Stomach smooth muscle (tissue), 2 donors: ENCODE results near the gene DNAH14.
"Not testable (repeated sequence)": the region's sequence is repeated elsewhere in the genome, so short reads cannot be mapped to it uniquely, and the experiment has no call there.

Experiments used
- H3K27ac ChIP-seq: one replicate; pipeline ENCODE4 v1.7.0; 2013; ENCODE audit warnings: mild to moderate bottlenecking, low read length, inconsistent platforms
- H3K27me3 ChIP-seq, 2 donors: one replicate each; pipeline ENCODE4 v1.7.0; 2013; ENCODE audit warnings: low read length in 2 of 2; ENCODE audit not compliant: insufficient read depth in 2 of 2, control insufficient read depth in 1 of 2
- H3K36me3 ChIP-seq, 2 donors: one replicate each; pipeline ENCODE4 v1.7.0; 2013; ENCODE audit warnings: low read length in 2 of 2; ENCODE audit not compliant: control insufficient read depth in 2 of 2, insufficient read depth in 2 of 2
- H3K4me1 ChIP-seq: one replicate; pipeline ENCODE4 v1.7.0; 2013; ENCODE audit warnings: low read length; ENCODE audit not compliant: control insufficient read depth, insufficient read depth
- H3K4me3 ChIP-seq, 2 donors: one replicate each; pipeline ENCODE4 v1.7.0; 2013; ENCODE audit warnings: low read length in 2 of 2
- H3K9ac ChIP-seq, 2 donors: one replicate each; pipeline ENCODE4 v1.7.0; 2013; ENCODE audit warnings: low read length in 2 of 2, mild to moderate bottlenecking in 1 of 2
- H3K9me3 ChIP-seq, 2 donors: one replicate each; pipeline ENCODE4 v1.7.0; 2013; ENCODE audit warnings: low read length in 2 of 2; ENCODE audit not compliant: control insufficient read depth in 2 of 2
- donor health status: healthy.
- donor health status: Pancreatic carcinoma.

DNAH14 gene

DNA sequence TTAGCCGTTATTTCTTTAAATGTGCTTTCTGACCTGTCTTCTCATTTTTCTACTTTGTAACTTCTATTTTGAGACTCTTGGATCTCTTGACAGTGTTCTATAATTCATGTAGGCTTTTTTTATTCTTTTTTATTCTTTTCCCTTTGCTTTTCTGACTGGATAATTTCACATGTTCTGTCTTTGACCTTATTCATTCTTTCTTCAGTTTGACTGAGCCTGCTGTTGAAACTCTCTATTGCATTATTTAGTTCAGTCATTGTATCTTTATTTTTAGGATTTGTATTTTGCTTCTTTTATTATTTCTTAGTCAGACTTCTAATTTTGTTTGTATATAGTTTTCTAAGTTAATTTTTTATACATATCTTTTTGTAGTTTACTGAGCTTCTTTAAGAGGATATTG, 66.1 kb downstream of the DNAH14 start:
- H3K9me3 ChIP-seq, result peaks cover 0 to 4% of the 10 kb centered on the region in 2 donors
- H3K27me3 ChIP-seq, result no peaks in the 10 kb centered on the region
- H3K9ac ChIP-seq, result no peak overlapping the region
- H3K4me3 ChIP-seq, result no peak overlapping the region
- H3K27ac ChIP-seq, result no peak overlapping the region
- H3K4me1 ChIP-seq, result no peaks in the 10 kb centered on the region
- no peaks in the 10 kb centered on the region for H3K36me3 ChIP-seq

DNA sequence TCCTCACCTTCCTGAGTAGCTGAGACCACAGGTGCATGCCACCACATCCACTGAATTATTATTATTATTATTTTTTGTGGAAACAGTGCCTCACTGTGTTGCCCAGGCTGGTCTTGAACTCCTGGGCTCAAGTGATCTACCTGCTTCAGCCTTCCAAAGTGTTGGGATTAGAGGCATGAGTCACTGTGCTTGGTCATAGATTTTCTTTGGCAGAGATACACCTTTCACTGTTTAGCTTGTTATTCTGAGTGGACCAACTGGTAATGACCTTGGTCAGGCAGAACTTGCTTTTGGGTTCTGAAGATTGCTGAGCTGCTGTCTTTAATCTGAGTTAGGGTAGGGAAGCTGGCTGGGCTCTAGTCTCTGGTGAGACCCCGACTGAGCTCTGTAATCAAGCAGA, 66.8 kb downstream of the DNAH14 start:
- H3K4me1 ChIP-seq, result no peaks in the 10 kb centered on the region

DNA sequence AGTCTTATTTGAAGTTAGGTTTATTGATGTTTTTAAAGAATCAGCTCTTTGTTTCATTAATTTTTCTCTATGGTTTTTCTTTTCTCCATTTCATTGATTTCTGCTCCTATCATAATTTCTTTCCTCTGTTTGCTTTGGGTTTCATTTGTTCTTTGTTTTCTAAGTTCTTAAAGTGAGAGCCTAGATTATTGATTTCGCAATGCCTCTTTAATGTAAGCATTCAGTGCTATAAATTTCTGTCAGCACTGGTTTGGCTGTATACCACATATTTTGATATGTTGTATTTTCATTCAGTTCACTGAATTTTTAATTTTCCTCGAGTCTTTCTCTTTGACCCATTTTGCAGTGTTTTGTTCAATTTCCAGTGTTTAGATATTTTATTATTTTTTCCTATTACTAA, 68.7 kb downstream of the DNAH14 start:
- no peak overlapping the region for H3K9ac ChIP-seq
- no peaks in the 10 kb centered on the region for H3K27me3 ChIP-seq
- no peaks in the 10 kb centered on the region for H3K4me1 ChIP-seq
- no peaks in the 10 kb centered on the region for H3K36me3 ChIP-seq
- H3K9me3 ChIP-seq, result peaks cover 0 to 4% of the 10 kb centered on the region in 2 donors
- no peak overlapping the region for H3K27ac ChIP-seq
- H3K4me3 ChIP-seq, result no peak overlapping the region

More for the DNA sequence above, 66.8 kb downstream of the DNAH14 start:
- Histone ChIP-seq H3K9ac (no peak overlapping the region), H3K9me3 (peaks cover 0 to 4% of the 10 kb centered on the region in 2 donors), H3K27me3 (no peaks in the 10 kb centered on the region), H3K36me3 (no peaks in the 10 kb centered on the region), H3K4me3 (no peak overlapping the region), H3K27ac (no peak overlapping the region)

DNA sequence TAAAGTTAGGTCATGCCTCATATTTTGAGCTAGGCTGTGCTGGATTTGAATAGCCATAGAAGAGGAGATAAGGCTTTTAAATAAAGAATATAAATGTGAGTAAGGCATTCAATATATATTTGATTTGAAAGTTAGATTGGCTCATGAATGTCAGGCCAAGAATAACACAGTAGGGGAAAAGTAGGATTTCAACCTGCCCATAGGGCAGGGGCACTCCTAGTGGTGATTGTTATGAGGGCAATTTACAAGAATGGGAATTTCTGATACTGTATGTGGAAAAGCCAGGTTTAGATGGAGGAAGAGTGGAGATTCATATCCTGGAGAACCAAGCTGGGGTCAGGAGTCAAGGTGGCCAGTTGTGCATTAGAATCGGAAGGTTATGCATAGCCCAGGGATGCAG, 74.9 kb downstream of the DNAH14 start:
- H3K9me3 ChIP-seq, result peaks cover 0 to 2% of the 10 kb centered on the region in 2 donors
- no peaks in the 10 kb centered on the region for H3K36me3 ChIP-seq
- no peaks in the 10 kb centered on the region for H3K4me1 ChIP-seq
- H3K27ac ChIP-seq, result no peak overlapping the region
- H3K27me3 ChIP-seq, result no peaks in the 10 kb centered on the region
- no peak overlapping the region for H3K4me3 ChIP-seq
- no peak overlapping the region for H3K9ac ChIP-seq

DNA sequence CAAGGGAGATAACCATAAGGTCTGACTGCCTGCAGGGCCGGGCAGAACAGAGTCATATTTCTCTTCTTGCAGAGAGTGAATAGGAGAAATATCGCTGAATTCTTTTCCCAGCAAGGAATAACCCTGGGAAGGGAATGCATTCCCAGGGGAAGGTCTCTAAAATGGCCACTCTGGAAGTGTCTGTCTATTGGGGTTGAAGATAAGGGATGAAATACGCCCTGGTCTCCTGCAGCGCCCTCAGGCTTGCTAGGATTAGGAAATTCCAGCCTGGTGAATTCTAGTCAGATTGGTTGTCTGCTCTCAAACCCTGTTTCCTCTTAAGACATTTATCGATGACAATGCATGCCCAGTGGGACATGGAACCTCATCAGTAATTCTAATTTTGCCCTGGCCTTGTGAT, 76.9 kb downstream of the DNAH14 start:
- not testable (repeated sequence) for H3K27me3 ChIP-seq

DNA sequence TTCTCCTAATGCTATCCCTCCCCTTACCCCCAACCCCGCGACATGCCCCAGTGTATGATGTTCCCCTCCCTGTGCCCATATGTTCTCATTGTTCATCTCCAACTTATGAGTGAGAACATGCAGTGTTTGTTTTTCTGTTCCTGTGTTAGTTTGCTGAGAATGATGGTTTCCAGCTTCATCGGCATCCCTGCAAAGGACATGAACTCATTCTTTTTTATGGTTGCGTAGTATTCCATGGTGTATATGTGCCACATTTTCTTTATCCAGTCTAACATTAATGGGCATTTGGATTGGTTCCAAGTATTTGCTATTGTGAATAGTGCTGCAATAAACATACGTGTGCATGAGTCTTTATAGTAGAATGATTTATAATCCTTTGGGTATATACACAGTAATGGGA, 78.6 kb downstream of the DNAH14 start:
- not testable (repeated sequence) for H3K27ac ChIP-seq, H3K27me3 ChIP-seq, H3K4me1 ChIP-seq, H3K9ac ChIP-seq, H3K4me3 ChIP-seq, H3K9me3 ChIP-seq, H3K36me3 ChIP-seq

More for the DNA sequence above, 76.9 kb downstream of the DNAH14 start:
- not testable (repeated sequence) for H3K36me3 ChIP-seq, H3K4me1 ChIP-seq, H3K9me3 ChIP-seq, H3K27ac ChIP-seq, H3K9ac ChIP-seq, H3K4me3 ChIP-seq

DNA sequence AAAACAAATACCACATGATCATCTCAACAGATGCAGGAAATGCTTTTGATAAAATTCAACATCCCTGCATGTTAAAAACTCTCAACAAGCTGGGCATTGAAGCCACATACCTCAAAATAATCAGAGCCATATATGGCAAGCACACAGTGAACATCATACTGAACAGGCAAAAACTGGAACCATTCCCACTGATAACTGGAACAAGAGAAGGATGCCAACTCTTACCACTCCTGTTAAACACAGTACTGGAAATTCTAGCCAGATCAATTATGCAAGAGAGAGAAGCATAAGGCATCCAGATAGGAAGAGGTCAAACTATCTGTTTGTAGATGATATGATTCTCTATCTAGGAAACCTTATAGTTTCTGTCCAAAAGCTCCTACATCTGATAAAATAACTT, 91.6 kb downstream of the DNAH14 start:
- H3K4me3 ChIP-seq, result no peak overlapping the region
- H3K36me3 ChIP-seq, result no peaks in the 10 kb centered on the region
- H3K9me3 ChIP-seq, result no peaks in the 10 kb centered on the region
- H3K27me3 ChIP-seq, result no peaks in the 10 kb centered on the region
- H3K4me1 ChIP-seq, result no peaks in the 10 kb centered on the region
- no peak overlapping the region for H3K9ac ChIP-seq
- H3K27ac ChIP-seq, result no peak overlapping the region

DNA sequence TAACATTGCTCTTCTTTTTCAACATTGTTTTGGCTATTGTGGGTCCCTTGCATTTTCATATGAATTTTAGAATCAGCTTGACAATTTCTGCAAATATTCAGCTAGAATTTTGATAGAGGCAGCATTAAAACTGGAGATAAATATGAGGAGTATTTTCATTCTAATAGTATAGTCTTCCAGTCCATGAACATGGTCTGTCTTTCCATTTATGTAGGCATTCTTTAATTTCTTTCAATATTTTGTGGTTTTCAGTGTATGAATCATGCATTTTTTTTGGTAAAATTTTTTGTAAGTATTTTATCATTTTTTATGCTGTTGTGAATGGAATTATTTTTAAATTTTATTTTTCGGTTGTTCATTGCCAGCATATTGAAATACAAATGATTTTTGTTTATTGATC, 97.2 kb downstream of the DNAH14 start:
- Histone ChIP-seq H3K36me3 (no peaks in the 10 kb centered on the region), H3K27ac (no peak overlapping the region), H3K27me3 (no peaks in the 10 kb centered on the region), H3K9me3 (no peaks in the 10 kb centered on the region), H3K4me1 (no peaks in the 10 kb centered on the region), H3K4me3 (no peak overlapping the region), H3K9ac (no peak overlapping the region)

DNA sequence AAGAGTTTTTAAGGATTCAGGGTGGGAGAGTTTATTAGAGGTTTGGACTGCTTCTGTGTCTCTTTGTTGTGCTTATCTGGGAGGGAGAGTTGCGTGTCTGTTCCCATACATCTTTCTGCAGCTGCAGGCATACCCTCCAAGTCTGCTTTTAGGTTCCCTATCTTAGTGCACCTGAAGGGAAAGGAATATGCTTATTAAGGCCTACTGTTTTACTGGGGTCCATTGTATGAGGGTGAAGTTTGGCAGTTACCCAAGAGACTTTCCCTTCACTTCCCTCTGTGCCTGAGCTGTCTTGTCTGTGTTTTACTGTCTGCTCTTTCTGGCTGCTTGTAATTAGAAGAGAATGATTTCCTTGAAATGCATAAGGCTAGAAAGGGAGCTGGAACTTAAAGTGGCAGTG, 107.0 kb downstream of the DNAH14 start:
- H3K4me3 ChIP-seq, result not testable (repeated sequence)

DNA sequence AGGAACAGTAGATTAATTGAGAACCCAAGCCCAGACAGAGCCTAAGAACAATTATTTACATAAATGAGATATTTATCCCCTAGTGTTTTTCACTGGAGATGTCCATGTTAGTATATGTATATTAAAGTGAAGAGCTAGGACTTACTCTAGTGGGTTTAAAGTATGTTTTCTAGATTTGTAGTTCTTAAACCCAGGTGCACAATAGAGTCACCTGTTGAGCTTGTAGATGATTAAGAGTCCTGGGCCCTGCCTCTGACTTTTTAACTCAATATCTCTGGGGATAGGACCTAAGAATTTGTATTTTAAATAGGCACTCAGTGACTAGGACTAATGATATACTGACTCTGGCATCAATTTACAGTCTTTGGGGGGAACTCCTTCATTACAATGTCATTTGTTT, 112.8 kb downstream of the DNAH14 start:
- Histone ChIP-seq H3K36me3 (no peaks in the 10 kb centered on the region), H3K9ac (no peak overlapping the region), H3K4me1 (no peaks in the 10 kb centered on the region), H3K4me3 (no peak overlapping the region), H3K27me3 (no peaks in the 10 kb centered on the region), H3K9me3 (no peaks in the 10 kb centered on the region), H3K27ac (no peak overlapping the region)

More for the DNA sequence above, 107.0 kb downstream of the DNAH14 start:
- H3K4me1 ChIP-seq, H3K27me3 ChIP-seq, H3K27ac ChIP-seq, H3K36me3 ChIP-seq, H3K9ac ChIP-seq, H3K9me3 ChIP-seq: not testable (repeated sequence)

DNA sequence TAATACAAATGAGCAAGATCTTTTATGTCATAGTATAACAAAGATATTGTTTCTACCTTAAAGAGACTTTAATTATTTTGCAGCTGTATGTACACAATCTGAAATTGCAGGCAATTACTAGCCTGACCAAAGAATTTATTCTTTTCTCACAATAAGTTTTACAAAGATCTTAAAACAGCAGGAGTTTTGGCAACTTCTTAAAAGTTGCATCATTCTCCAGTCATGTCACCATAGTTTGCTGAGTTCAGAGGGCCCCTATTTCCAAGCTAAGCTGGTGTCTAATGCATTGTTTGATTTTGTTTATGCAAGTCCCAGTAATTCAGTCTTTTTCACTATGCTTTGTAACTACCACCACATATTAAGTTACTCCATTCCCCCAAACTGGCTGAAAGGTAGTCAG, 114.8 kb downstream of the DNAH14 start:
- Histone ChIP-seq H3K4me3 (no peak overlapping the region), H3K36me3 (no peaks in the 10 kb centered on the region), H3K4me1 (no peaks in the 10 kb centered on the region), H3K27ac (no peak overlapping the region), H3K9ac (no peak overlapping the region), H3K9me3 (no peaks in the 10 kb centered on the region), H3K27me3 (no peaks in the 10 kb centered on the region)

DNA sequence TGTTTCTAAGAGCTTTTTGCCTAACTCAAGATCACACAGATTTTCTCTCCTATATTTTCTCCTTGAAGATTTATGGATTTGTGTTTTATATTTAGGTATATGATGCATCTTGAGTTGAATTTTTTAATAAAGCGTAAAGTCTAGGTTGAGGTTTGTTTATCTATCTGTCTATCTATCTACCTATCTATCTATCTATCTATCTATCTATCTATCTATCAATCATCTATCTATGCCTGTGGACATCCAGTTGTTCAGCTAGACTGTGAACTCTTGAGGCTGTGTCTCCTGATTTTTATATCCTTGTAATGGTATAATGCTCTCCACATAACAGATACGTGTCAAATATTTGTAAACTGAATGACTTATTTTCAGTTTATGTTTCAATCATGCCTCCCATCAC, 120.1 kb downstream of the DNAH14 start:
- Histone ChIP-seq H3K27ac (no peak overlapping the region), H3K36me3 (no peaks in the 10 kb centered on the region), H3K27me3 (no peaks in the 10 kb centered on the region), H3K9me3 (no peaks in the 10 kb centered on the region), H3K4me3 (no peak overlapping the region), H3K4me1 (no peaks in the 10 kb centered on the region), H3K9ac (no peak overlapping the region)
